Activated B cell treated with CpG ODN at 0.5 μM for 24 hours (primary cell): ENCODE results near the gene G6PC3. TPM values are rescaled to one million over a fixed set of nuclear protein-coding genes. Genes with fewer than 3 reads are reported as not detected.
"Not testable (repeated sequence)": the region's sequence is repeated elsewhere in the genome, so short reads cannot be mapped to it uniquely, and the experiment has no call there.

Experiments
- ATAC-seq: fragments of 200-7000 bp; cut with Tn5 transposase; one replicate; pipeline ENCODE4 v1.10.0; 2021; ENCODE audit warnings: low read depth, mild to moderate bottlenecking, moderate library complexity
- CTCF ChIA-PET: fragments of 350-600 bp; sonication (Branson Sonifier 250); formaldehyde crosslinking; loops from one replicate; lab custom pipeline; 2021; ENCODE audit warnings: antibody characterized with exemption; lab: Charles Lee
- POLR2A ChIA-PET: fragments of 350-600 bp; sonication (Branson Sonifier 250); formaldehyde crosslinking; loops from one replicate; lab custom pipeline; 2021; ENCODE audit warnings: antibody characterized with exemption; lab: Charles Lee
- DNase-seq: peaks from one replicate; pipeline ENCODE4 v3.0.0; 2022
- H3K27ac Mint-ChIP-seq: one replicate; pipeline ENCODE4 v1.8.0; 2020; ENCODE audit warnings: mixed read lengths
- H3K27me3 Mint-ChIP-seq: one replicate; pipeline ENCODE4 v1.8.0; 2021; ENCODE audit warnings: mixed read lengths
- H3K36me3 Mint-ChIP-seq: one replicate; pipeline ENCODE4 v1.8.0; 2021; ENCODE audit warnings: low read depth, mixed read lengths
- H3K4me1 Mint-ChIP-seq: one replicate; pipeline ENCODE4 v1.8.0; 2021; ENCODE audit warnings: mixed read lengths
- H3K4me3 Mint-ChIP-seq: one replicate; pipeline ENCODE4 v1.8.0; 2020; ENCODE audit warnings: mild to moderate bottlenecking, mixed read lengths
- H3K9me3 Mint-ChIP-seq: one replicate; pipeline ENCODE4 v1.8.0; 2020; ENCODE audit warnings: mixed read lengths
- intact Hi-C: fragments of 100-400 bp; cut with micrococcal nuclease; formaldehyde crosslinking; loops from one replicate; pipeline ENCODE4 v1.15.1; 2024
- total RNA-seq: library from RNA; stranded (reverse); gene quantifications from 2 replicates; pipeline ENCODE4 v1.2.3, GENCODE V29; 2022
- TF ChIP-seq, protein P1 (sequence below): fragments of 200-600 bp; IDR thresholded peaks from one replicate; pipeline ENCODE4 v1.8.0; 2022; ENCODE audit warnings: antibody characterized with exemption, mild to moderate bottlenecking

The G6PC3 gene
- total RNA-seq, 1 donor from 2014 or later, result 35.2 TPM

- Mint-ChIP-seq H3K27ac (no peak overlapping the region), H3K27me3 (no peaks in the 10 kb centered on the region), H3K36me3 (peaks cover 19% of the 10 kb centered on the region), H3K4me3 (no peak overlapping the region), H3K4me1 (no peaks in the 10 kb centered on the region), H3K9me3 (no peaks in the 10 kb centered on the region)
- no peak for DNase-seq
- CTCF ChIA-PET, result no interaction called here
- POLR2A ChIA-PET, result no interaction called here
- intact Hi-C loops, result no loop called here
- TF ChIP-seq, protein P1, sequence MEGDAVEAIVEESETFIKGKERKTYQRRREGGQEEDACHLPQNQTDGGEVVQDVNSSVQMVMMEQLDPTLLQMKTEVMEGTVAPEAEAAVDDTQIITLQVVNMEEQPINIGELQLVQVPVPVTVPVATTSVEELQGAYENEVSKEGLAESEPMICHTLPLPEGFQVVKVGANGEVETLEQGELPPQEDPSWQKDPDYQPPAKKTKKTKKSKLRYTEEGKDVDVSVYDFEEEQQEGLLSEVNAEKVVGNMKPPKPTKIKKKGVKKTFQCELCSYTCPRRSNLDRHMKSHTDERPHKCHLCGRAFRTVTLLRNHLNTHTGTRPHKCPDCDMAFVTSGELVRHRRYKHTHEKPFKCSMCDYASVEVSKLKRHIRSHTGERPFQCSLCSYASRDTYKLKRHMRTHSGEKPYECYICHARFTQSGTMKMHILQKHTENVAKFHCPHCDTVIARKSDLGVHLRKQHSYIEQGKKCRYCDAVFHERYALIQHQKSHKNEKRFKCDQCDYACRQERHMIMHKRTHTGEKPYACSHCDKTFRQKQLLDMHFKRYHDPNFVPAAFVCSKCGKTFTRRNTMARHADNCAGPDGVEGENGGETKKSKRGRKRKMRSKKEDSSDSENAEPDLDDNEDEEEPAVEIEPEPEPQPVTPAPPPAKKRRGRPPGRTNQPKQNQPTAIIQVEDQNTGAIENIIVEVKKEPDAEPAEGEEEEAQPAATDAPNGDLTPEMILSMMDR, result no peak
- no peak for ATAC-seq
These were observed 45.7 kb upstream of the G6PC3 start for GRCh38 chr17:44024853-44025252.

DNA sequence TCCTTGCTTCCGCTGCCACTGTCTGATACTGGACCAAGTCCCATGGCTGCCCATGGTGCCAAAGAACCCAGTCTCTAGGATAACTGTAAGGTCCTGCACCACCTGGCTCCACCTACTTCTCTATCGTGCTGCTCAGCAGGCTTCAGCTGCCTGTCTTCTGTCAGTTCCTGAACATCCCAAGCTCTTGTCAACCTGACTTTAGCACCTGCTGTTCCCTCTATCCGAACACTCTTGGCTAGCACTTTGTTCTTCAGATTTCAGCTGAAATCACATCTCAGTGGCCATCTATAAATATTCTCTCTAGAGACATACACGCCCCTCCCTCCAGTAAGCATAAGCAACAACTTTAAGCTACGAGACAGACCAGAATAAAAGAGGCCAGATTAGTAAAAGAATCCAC, 40.8 kb upstream of the G6PC3 start:
- H3K4me3 Mint-ChIP-seq, result no peak overlapping the region
- H3K27ac Mint-ChIP-seq, result no peak overlapping the region
- peaks cover 28% of the 10 kb centered on the region for H3K36me3 Mint-ChIP-seq
- ATAC-seq (no peak), DNase-seq (no peak)
- H3K9me3 Mint-ChIP-seq, result no peaks in the 10 kb centered on the region
- intact Hi-C loops, result no loop called here
- H3K27me3 Mint-ChIP-seq, result no peaks in the 10 kb centered on the region
- POLR2A ChIA-PET, result no interaction called here
- CTCF ChIA-PET, result interaction anchor here (1.4 kb wide), 1 partner anchor 11 kb away, joined by 7 read pairs; no protein-coding TSS in a partner anchor
- H3K4me1 Mint-ChIP-seq, result peaks cover 11% of the 10 kb centered on the region
- TF ChIP-seq, protein P1, result no peak

GRCh38 chr17:44030482-44030881, 40.1 kb upstream of the G6PC3 start:
- ChIA-PET CTCF (interaction anchor here (1.4 kb wide), 1 partner anchor 11 kb away, joined by 7 read pairs; no protein-coding TSS in a partner anchor), POLR2A (no interaction called here)
- peaks cover 11% of the 10 kb centered on the region for H3K4me1 Mint-ChIP-seq
- peaks cover 26% of the 10 kb centered on the region for H3K36me3 Mint-ChIP-seq
- no peaks in the 10 kb centered on the region for H3K9me3 Mint-ChIP-seq
- H3K4me3 Mint-ChIP-seq, result no peak overlapping the region
- TF ChIP-seq, protein P1, result no peak
- ATAC-seq (no peak), DNase-seq (no peak)
- intact Hi-C loops, result no loop called here
- H3K27ac Mint-ChIP-seq, result no peak overlapping the region
- H3K27me3 Mint-ChIP-seq, result no peaks in the 10 kb centered on the region

- Mint-ChIP-seq H3K27ac (no peak overlapping the region), H3K27me3 (no peaks in the 10 kb centered on the region), H3K36me3 (peaks cover 54% of the 10 kb centered on the region), H3K4me3 (no peak overlapping the region), H3K4me1 (peaks cover 11% of the 10 kb centered on the region), H3K9me3 (no peaks in the 10 kb centered on the region)
- intact Hi-C loops, result no loop called here
- CTCF ChIA-PET, result no interaction called here
- no peak for DNase-seq
- TF ChIP-seq, protein P1, result no peak
- POLR2A ChIA-PET, result no interaction called here
- no peak for ATAC-seq
These were observed 36.6 kb upstream of the G6PC3 start for GRCh38 chr17:44033861-44034408.

- intact Hi-C loops, CTCF ChIA-PET, DNase-seq, H3K9me3 Mint-ChIP-seq, POLR2A ChIA-PET, H3K27ac Mint-ChIP-seq, ATAC-seq, H3K4me3 Mint-ChIP-seq, H3K27me3 Mint-ChIP-seq: not testable (repeated sequence)
- Mint-ChIP-seq H3K36me3 (peaks cover 55% of the 10 kb centered on the region), H3K4me1 (peaks cover 11% of the 10 kb centered on the region)
These were observed 35.8 kb upstream of the G6PC3 start for GRCh38 chr17:44034688-44035087.

DNA sequence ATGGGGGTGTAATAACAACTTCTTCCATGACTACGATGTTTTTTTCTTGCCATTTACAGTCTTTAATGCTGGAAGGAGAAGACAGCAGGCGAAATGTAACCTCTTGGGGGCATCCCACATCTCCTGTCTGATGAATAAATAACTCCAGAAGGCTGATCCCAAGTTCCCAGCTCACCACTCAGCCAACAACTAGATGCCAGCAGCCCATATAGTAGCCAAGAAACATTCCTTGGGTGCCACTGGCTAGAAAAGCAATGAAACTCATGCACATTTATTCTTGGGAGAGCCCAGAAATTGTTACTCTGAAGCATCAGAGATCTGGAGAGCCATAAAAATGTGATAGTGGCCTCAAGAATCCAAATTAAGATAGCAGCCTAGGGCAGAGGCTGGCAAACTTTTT, 33.1 kb upstream of the G6PC3 start:
- Mint-ChIP-seq H3K4me1 (peaks cover 17% of the 10 kb centered on the region), H3K4me3 (no peak overlapping the region), H3K27ac (no peak overlapping the region), H3K9me3 (no peaks in the 10 kb centered on the region), H3K36me3 (peaks cover 61% of the 10 kb centered on the region), H3K27me3 (no peaks in the 10 kb centered on the region)
- TF ChIP-seq, protein P1, result no peak
- ChIA-PET POLR2A (no interaction called here), CTCF (no interaction called here)
- ATAC-seq, result no peak
- intact Hi-C loops, result no loop called here
- no peak for DNase-seq
